Breast epithelium (tissue), 4 donors: ENCODE results near the gene CCL17. TPM values are rescaled to one million over a fixed set of nuclear protein-coding genes. Genes with fewer than 3 reads are reported as not detected.

ENCODE experiments used
- DNase-seq, 2 donors: peaks; one replicate each; pipeline ENCODE4 v3.0.0-alpha.2; 2019; ENCODE audit warnings: low spot score in 2 of 2
- H3K27ac ChIP-seq, 2 donors: fragments of 200-600 bp; sonication (generic) in 1 of 2; one replicate each; pipeline ENCODE4 v1.5.1; 2016 to 2019; ENCODE audit warnings: mild to moderate bottlenecking in 1 of 2
- H3K27me3 ChIP-seq, 2 donors: fragments of 200-600 bp; sonication (generic) in 1 of 2; one replicate each; pipeline versions ENCODE4 v1.5.1 to v1.6.0; 2017 to 2019; ENCODE audit warnings: control low read depth in 1 of 2, mild to moderate bottlenecking in 1 of 2
- H3K36me3 ChIP-seq: fragments of 200-600 bp; one replicate; pipeline ENCODE4 v1.5.1; 2019
- H3K4me1 ChIP-seq, 2 donors: fragments of 200-600 bp; sonication (generic); one replicate each; pipeline ENCODE4 v1.5.1; 2016 to 2019; ENCODE audit warnings: control low read depth in 1 of 2
- H3K4me3 ChIP-seq, 3 donors: fragments of 200-600 bp; sonication (generic); 1 replicate in 2 of 3; 2 replicates in 1 of 3; pipeline ENCODE4 v1.5.1; 2016 to 2019; ENCODE audit warnings: mild to moderate bottlenecking in 3 of 3, moderate library complexity in 2 of 3
- H3K9me3 ChIP-seq, 2 donors: fragments of 200-600 bp; sonication (generic) in 1 of 2; one replicate each; pipeline ENCODE4 v1.5.1; 2016 to 2019; ENCODE audit warnings: control low read depth in 1 of 2
- POLR2A ChIP-seq: fragments of 450-650 bp; IDR thresholded peaks from one replicate; pipeline ENCODE4 v1.6.1; 2016; ENCODE audit warnings: antibody characterized with exemption, mild to moderate bottlenecking, moderate library complexity
- POLR2AphosphoS5 ChIP-seq, 3 donors: sonication (generic); formaldehyde crosslinking; IDR thresholded peaks; one replicate each; pipeline ENCODE4 v1.6.1; 2017; ENCODE audit warnings: antibody characterized with exemption in 3 of 3
- intact Hi-C: fragments of 100-400 bp; cut with DNase I; formaldehyde crosslinking; loops from one replicate; pipeline ENCODE4 v1.15.1; 2023; ENCODE audit warnings: low total_unique reads
- total RNA-seq, 3 donors: library from RNA; depleted of rRNA; stranded (reverse); fragments of >200 nt; gene quantifications; one replicate each; pipeline ENCODE4 v1.1.0, GENCODE V29; 2016
- TF ChIP-seq, protein P1 (sequence below), 3 donors: fragments of 450-650 bp; IDR thresholded peaks; one replicate each; pipeline ENCODE4 v1.5.1; 2016 to 2017; ENCODE audit warnings: antibody characterized with exemption in 3 of 3, mild to moderate bottlenecking in 3 of 3, moderate library complexity in 3 of 3

The CCL17 gene
- total RNA-seq, 3 donors from 2014 or later, result not detected

- H3K36me3 ChIP-seq, result no peaks in the 10 kb centered on the region
- H3K27me3 ChIP-seq, result no peaks in the 10 kb centered on the region
- H3K9me3 ChIP-seq, result no peaks in the 10 kb centered on the region
- intact Hi-C loops, result loop anchor here (5.0 kb wide), 1 partner anchor 235 kb away; the partner anchor contains the start of genes PSME3IP1 and RSPRY1
- no peak overlapping the region for H3K4me3 ChIP-seq
- H3K4me1 ChIP-seq, result peaks cover 6 to 11% of the 10 kb centered on the region in 2 donors
- no peak for DNase-seq
- no peak overlapping the region for H3K27ac ChIP-seq
- TF ChIP-seq POLR2AphosphoS5 (IDR thresholded peaks at IDR 0.05), result peak in 1 of 3 donors; percentile 21
- TF ChIP-seq POLR2A, result no peak
- TF ChIP-seq, protein P1, sequence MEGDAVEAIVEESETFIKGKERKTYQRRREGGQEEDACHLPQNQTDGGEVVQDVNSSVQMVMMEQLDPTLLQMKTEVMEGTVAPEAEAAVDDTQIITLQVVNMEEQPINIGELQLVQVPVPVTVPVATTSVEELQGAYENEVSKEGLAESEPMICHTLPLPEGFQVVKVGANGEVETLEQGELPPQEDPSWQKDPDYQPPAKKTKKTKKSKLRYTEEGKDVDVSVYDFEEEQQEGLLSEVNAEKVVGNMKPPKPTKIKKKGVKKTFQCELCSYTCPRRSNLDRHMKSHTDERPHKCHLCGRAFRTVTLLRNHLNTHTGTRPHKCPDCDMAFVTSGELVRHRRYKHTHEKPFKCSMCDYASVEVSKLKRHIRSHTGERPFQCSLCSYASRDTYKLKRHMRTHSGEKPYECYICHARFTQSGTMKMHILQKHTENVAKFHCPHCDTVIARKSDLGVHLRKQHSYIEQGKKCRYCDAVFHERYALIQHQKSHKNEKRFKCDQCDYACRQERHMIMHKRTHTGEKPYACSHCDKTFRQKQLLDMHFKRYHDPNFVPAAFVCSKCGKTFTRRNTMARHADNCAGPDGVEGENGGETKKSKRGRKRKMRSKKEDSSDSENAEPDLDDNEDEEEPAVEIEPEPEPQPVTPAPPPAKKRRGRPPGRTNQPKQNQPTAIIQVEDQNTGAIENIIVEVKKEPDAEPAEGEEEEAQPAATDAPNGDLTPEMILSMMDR (IDR thresholded peaks at IDR 0.05), result peak in 2 of 3 donors; percentile 63 to 73
These were observed 17.7 kb downstream of the CCL17 start for GRCh38 chr16:57422026-57422944.

- no peak for TF ChIP-seq POLR2AphosphoS5 (IDR thresholded peaks at IDR 0.05)
- TF ChIP-seq, protein P1 (IDR thresholded peaks at IDR 0.05), result no peak
- no peak for TF ChIP-seq POLR2A
- H3K36me3 ChIP-seq, result no peaks in the 10 kb centered on the region
- no peak for DNase-seq
- no peak overlapping the region for H3K27ac ChIP-seq
- H3K9me3 ChIP-seq, result no peaks in the 10 kb centered on the region
- H3K4me1 ChIP-seq, result peaks cover 6 to 11% of the 10 kb centered on the region in 2 donors
- intact Hi-C loops, result loop anchor here (5.0 kb wide), 1 partner anchor 236 kb away; the partner anchor contains the start of genes PSME3IP1 and RSPRY1
- H3K4me3 ChIP-seq, result no peak overlapping the region
- no peaks in the 10 kb centered on the region for H3K27me3 ChIP-seq
These were observed 18.6 kb downstream of the CCL17 start for GRCh38 chr16:57423152-57423551.

GRCh38 chr16:57424583-57424982, 20.0 kb downstream of the CCL17 start:
- peaks cover 0 to 4% of the 10 kb centered on the region in 2 donors for H3K4me1 ChIP-seq
- H3K27me3 ChIP-seq, result no peaks in the 10 kb centered on the region
- intact Hi-C loops, result loop anchor here (5.0 kb wide), 1 partner anchor 237 kb away; the partner anchor contains the start of genes PSME3IP1 and RSPRY1
- H3K9me3 ChIP-seq, result no peaks in the 10 kb centered on the region
- H3K4me3 ChIP-seq, result no peak overlapping the region
- no peak for DNase-seq
- no peak for TF ChIP-seq POLR2AphosphoS5 (IDR thresholded peaks at IDR 0.05)
- TF ChIP-seq POLR2A, result no peak
- TF ChIP-seq, protein P1 (IDR thresholded peaks at IDR 0.05), result no peak
- no peaks in the 10 kb centered on the region for H3K36me3 ChIP-seq
- H3K27ac ChIP-seq, result peak overlapping the region; percentile 12 to 36

DNA sequence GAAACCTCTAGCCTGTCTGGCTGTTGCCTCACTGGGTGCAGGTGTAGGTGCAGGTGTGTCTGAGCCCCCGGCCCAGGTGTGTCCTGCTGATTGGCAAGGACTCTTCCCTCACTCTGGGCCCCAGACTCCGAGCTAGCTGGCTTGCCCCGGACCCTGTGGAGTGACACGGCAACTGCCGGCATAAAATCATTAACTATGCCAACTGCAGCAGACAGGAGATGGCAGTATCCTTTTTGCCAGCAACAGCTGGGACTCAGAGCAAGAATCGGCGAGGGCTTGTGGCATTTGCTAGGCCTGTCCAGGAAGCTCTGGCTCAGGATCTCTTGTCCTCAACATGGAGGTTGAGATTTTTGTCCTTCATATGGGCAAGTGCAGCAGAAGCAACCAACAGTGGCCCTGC, 21.8 kb downstream of the CCL17 start:
- intact Hi-C loops, result no loop called here
- H3K27ac ChIP-seq, result no peak overlapping the region
- no peaks in the 10 kb centered on the region for H3K9me3 ChIP-seq
- no peaks in the 10 kb centered on the region for H3K27me3 ChIP-seq
- TF ChIP-seq, protein P1 (IDR thresholded peaks at IDR 0.05), result no peak
- TF ChIP-seq POLR2A (no peak), POLR2AphosphoS5 (IDR thresholded peaks at IDR 0.05) (no peak)
- H3K4me3 ChIP-seq, result no peak overlapping the region
- H3K4me1 ChIP-seq, result peaks cover 0 to 4% of the 10 kb centered on the region in 2 donors
- no peak for DNase-seq
- peaks cover 9% of the 10 kb centered on the region for H3K36me3 ChIP-seq

- Histone ChIP-seq H3K27ac (no peak overlapping the region), H3K36me3 (peaks cover 13% of the 10 kb centered on the region), H3K4me1 (peaks cover 0 to 4% of the 10 kb centered on the region in 2 donors), H3K27me3 (no peaks in the 10 kb centered on the region), H3K9me3 (no peaks in the 10 kb centered on the region), H3K4me3 (no peak overlapping the region)
- TF ChIP-seq POLR2AphosphoS5 (IDR thresholded peaks at IDR 0.05), result no peak
- TF ChIP-seq POLR2A, result no peak
- intact Hi-C loops, result no loop called here
- DNase-seq, result no peak
These were observed 22.7 kb downstream of the CCL17 start for GRCh38 chr16:57427307-57427706.
